ENCODE results near the gene CYLD. TPM values are rescaled to one million over a fixed set of nuclear protein-coding genes. Genes with fewer than 3 reads are reported as not detected.

Gene CYLD
- total RNA-seq, 1 donor from 2014 or later, result 35.4 TPM

DNA sequence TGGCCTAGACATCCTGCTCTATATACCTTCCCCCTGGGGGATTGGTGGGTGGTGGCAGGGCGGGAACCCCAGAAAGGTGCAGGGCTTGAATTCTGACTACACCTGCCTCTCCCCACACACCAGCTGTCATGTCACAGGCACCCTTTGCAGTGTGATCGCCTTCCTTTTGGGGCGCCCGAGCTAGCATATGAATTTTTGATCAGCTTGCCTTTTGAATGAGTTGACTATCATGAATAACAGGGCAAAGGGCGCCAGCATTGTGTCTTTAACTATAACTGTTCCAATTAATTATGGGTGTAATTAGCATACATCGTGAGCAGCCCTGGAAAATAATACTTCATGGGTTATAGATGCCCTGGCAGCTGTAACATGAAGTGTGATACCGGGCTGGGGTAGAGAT, 72.7 kb downstream of the CYLD start:
- DNase-seq (ENCODE audit: low spot score), result no peak

- DNase-seq (ENCODE audit: low spot score), result peak; percentile 55
Observed at GRCh38 chr16:50815382-50815781, 73.5 kb downstream of the CYLD start.

GRCh38 chr16:50816901-50817555, 75.1 kb downstream of the CYLD start:
- DNase-seq (ENCODE audit: low spot score), result peak; percentile 65

DNA sequence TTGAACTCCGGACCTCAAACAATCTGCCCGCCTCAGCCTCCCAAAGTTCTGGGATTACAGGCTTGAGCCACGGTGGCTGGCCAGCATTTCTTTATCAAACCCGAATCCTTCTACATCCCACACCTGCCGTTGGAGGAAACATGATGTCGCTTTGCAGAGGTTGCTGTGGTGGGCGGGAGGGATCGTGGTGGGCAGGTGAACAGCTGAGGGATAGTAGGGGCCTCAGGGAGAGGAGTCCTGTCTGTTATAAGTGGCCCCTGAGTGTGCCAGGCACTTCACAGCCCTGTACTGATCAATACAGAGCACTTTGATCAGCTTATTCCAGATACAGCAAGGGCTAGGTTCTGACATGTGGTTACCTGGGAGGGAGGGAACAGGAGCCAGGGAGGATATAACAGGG, 76.5 kb downstream of the CYLD start:
- DNase-seq (ENCODE audit: low spot score), result no peak

- peak; percentile 6 for DNase-seq (ENCODE audit: low spot score)
Observed at GRCh38 chr16:50819706-50820105, 77.8 kb downstream of the CYLD start.

DNA sequence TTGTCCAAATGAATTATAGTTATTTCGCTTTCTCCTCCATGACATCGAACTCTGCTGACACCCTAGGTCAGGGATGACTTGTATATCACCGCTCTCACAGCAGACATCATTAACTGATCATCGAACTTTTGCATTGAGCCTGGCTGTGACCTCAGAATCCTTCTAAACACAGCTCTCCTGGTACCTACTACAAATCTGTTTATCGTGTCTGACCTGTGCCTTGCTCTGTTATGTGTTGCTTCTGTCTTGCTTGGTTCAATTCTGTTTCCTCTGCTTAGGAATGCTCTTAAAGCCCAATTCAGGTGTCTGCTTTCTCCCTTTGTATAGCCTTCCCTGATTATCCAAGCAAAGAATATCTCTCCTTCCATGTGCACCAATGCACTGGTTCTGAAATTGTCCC, 78.3 kb downstream of the CYLD start:
- peak; percentile 3 for DNase-seq (ENCODE audit: low spot score)

DNA sequence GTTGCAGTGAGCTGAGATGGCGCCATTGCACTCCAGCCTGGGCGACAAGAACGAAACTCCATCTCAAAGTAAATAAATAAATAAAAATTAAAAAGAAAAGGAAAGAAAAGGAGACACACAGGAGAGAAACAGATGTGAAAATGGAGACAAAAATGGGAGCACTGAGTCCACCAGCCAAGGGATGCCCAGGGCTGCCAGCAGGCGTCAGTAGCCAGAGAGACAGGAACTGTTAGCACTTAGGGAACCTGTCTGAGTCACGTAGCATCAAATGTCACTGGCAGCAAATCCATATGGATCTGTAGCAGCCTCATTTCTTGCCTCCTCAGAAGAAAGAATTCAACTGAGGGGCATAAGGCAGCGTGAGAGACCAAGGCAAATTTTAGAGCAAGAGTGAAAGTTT, 79.7 kb downstream of the CYLD start:
- DNase-seq (ENCODE audit: low spot score), result peak; percentile 16

GRCh38 chr16:50822671-50823070, 80.8 kb downstream of the CYLD start:
- DNase-seq (ENCODE audit: low spot score), result peak; percentile 57

DNA sequence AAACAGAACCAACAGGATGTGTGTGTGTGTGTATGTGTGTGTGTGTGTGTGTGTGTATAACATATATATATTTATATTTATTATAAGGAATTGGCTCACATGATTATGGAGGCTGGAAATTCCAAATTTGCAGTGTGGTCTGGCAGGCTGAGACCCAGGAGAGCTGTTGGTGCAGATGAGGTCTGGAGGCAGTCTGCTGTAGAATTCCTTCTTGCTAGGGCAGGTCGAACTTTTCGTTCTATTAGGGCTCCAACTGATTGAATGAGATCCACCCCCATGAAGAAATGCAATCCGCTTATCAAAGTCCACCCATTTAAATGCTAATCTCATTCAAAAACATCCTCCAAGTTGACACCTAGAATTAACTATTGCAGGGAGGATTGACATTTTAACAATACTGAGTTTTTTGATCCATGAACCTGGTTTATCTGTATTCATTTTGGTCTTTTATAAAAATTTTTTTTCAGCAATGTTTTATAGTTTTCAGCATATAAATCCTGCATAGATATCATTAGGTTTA, 85.0 kb downstream of the CYLD start:
- no peak for DNase-seq (ENCODE audit: low spot score)

DNA sequence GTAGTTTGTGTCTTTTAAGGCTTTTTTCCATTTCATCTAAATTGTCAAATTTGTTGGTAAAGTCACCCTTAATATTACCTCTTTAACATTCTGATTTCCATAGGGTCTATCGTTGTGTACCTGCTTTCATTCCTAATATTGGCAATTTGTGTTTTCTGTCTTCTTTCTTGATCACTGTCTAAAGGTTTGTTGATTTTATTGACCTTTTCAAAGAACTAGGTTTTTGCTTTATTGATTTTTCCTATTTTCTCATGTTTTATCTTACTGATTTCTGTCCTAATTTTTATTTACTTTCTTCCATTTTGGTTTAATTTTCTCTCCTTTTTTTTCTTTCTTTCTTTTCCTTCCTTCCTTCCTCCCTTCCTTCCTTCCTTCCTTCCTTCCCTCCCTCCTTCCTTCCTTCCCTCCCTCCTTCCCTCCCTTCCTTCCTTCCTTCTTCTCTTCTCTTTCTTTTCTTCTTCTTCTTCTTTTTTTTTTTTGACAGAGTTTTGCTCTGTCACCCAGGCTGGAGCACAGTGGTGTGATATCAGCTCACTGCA, 86.3 kb downstream of the CYLD start:
- DNase-seq (ENCODE audit: low spot score), result no peak

DNA sequence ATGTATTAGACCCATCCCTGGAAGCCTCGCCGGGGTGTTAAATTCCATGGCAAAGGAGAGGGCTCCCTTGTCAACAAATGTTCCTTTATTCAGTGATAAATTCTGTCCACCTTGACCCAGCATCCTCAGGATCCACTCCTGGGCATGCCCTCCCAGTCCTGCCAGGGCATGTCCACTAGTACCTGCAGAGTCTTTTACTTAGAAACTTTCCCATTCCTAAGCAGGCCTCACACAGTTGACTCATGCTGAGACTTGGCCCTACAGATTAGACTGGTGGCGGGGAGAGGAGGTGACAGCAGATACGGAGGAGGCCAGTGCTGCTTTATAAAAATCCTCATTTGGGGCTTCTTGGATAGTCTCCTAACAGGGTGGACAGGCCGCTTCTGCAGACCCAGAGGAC, 88.8 kb downstream of the CYLD start:
- DNase-seq (ENCODE audit: low spot score), result peak; percentile 26

DNA sequence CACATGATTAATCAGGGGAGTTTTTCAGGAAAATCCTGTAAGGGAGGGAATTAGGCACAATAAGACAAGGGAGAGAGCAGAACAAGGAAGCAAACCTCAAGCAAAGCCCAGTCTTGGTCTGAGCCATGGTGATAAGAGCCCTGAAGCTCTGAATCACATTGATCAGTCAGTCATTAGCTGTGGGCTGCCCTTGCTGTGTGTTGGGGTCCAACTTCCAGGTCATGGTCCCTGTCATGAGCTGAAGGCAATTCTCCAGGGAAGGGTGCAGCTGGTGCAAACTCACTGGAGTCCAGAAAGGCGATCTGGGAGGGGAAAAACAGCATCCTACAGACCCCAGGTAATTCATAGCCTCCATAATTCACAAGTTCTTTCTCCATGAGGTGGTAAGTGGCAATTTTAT, 89.9 kb downstream of the CYLD start:
- peak; percentile 60 for DNase-seq (ENCODE audit: low spot score)

DNA sequence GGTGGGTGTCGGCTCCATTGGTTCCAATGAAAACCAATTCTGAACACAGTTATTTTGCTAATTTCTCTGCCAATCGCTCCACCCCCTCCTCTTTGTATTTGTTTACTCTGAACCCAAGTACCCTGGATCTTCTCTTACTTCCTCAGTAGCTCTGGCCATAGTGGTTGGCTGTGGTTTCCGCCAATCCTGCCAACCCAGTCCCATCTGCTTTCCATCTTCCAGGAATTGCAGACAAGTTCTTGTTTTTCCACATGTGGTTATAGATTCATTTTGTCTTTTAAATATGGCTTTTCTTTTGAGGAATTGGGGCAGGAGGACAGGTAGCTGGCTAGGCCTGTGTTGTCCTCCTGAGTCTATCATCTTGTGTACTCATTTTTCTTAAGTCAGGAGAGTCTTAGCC, 92.0 kb downstream of the CYLD start:
- DNase-seq (ENCODE audit: low spot score), result peak; percentile 11

DNA sequence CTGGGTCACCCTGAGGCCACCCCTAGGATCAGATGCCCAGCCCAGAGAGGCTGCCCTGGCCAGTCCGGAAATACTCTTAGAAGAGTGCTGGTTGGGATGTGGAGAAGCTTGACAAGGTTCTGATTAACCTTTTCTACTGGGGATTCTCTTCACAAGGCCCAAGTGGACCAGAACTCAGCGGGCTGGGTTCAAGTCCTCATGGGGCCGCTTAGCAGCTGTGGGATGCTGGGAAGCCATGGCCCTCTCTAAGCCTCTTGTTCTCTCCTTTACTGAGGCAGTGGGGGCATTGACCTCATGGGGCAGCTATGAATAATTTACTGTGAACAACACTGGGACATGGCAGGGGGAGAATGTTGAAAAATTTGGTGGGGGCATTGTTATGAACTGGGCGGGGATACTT, 92.8 kb downstream of the CYLD start:
- DNase-seq (ENCODE audit: low spot score), result no peak

GRCh38 chr16:50835358-50836060, 93.6 kb downstream of the CYLD start:
- no peak for DNase-seq (ENCODE audit: low spot score)

DNA sequence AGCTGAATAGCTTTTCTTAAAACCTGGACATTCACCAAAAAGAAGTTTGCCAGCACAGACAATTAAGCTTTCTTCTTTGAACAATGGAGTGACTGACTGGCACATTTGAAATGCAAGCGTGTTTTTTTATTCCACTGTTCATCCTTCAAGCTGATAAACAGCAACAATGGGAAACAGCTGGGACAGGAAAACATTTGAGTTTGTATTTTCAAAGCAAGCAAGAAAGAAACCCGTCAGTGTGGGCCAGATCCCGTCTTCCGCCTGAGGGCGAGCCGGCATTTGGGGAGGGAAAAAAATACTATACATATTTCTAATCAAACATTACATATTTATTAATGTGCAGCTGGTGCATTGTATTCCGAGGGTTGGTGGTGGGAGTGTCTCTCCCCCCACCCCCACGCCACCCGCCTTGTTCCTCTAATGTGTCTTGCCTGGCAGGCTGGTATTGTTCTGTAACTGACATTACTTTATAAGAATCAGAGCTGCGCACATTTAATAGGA, 94.3 kb downstream of the CYLD start:
- no peak for DNase-seq (ENCODE audit: low spot score)

DNA sequence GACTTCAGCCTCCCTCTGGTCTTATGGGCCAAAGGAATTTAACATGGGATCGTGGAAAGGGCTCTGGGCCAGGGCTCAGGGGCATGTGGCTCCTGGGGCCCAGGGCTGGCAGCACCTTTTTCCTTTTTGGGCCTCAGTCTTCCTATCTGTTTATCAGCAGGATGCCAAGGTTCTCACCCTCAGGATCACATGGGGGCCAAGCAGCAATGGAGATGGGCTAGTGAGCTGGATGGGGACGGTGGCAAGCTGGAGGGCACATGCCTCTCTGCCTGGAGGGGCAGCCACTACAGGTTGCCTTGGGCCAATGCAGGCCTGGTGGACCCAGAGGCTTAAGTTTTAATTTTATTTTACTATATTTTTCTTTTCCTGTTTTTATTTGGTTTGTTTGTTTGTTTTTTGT, 95.4 kb downstream of the CYLD start:
- no peak for DNase-seq (ENCODE audit: low spot score)

DNA sequence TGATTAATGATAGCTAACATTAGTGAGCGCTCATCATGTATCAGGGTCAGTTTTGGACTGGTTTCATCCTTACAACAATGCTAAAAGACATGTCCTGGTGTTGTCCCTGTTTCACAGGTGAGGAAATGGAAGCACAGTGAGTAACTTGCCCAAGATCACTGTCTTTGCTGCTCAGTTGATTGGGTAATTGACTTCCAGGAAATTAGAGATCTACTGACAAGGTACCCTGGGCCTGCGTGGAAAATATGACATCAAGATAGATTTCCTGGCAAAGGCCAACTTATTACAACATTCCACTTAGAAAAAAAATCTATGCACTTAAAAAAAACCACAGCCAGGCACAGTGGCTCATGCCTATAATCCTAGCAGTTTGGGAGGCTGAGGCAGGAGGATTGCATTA, 96.3 kb downstream of the CYLD start:
- DNase-seq (ENCODE audit: low spot score), result no peak

DNA sequence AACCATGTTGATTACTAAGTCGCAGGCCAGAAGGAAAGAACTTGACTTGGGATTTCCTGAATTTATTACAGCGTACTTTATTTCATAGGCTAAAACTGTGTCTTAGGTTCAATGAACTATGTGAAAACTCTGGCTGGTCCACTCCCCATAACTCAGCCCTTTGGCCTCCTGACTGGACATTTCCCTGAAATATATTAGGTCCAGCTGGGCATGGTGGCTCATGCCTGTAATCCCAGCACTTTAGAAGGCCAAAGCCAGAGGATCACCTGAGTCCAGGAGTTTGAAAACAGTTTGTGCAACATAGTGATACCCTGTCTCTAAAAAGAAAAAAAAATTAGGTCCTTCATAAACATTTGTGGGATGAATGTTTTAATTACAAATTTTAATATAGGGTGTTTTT, 97.0 kb downstream of the CYLD start:
- no peak for DNase-seq (ENCODE audit: low spot score)

- no peak for DNase-seq (ENCODE audit: low spot score)
Observed at GRCh38 chr16:50839356-50839755, 97.5 kb downstream of the CYLD start.

DNA sequence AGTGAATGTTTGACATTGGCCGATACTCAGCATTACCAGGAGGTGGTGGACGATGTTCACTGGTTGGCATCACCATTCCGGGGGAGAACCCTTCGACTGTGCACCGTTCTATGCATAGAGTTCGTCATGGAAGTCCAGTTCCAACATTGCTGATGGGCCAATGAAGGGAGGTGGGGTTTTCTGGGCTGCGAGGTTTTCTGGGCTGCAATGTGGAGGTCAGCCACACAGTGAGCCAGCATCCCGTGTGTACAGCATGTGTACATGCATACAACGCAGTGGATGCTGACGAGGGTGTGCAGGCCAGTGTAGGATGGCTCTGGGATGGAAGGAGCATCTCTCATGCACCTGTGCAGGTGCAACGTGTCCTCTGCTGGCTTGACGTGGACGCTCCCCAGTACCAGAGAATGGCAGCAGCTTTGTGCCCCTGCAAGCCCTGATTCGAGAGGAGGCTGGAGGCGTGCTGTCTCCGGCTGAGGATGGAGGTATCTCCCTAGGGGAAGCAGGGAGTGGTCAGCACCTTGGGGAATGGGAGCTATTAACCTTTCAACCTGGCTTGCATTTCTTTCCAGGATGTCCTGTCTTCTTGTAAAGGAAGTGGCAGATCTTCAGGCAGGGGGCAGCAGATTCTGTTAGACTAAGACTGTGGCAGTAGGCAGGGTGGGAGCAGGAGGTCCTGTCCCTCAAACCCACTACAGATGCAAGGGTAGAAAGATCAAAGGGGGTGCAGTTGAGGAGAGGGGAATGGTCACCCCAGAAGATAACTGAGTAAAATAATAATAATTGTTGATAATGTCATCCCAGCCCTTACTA, 98.2 kb downstream of the CYLD start:
- DNase-seq (ENCODE audit: low spot score), result no peak

Data from mesenteric fat pad (tissue), 1 donor.